ENCODE measurements around the gene PCDHGA6. TPM values are rescaled to one million over a fixed set of nuclear protein-coding genes. Genes with fewer than 3 reads are reported as not detected.

PCDHGA6 gene
- total RNA-seq, 1 donor from 2014 or later = 2.0 TPM

- no peaks in the 10 kb centered on the region for H3K4me1 ChIP-seq
- H3K4me3 ChIP-seq = peak within 1 kb of the TSS; percentile 31 to 35
- no peaks in the 10 kb centered on the region for H3K27me3 ChIP-seq
- no peak within 1 kb of the TSS for H3K27ac ChIP-seq
- no peak for DNase-seq (ENCODE audit: low spot score in 2 of 2)
- peaks cover 93 to 98% of the 10 kb centered on the region in 2 donors for H3K9me3 ChIP-seq
- no peak for TF ChIP-seq CTCF (IDR thresholded peaks at IDR 0.05)
- no peaks in the 10 kb centered on the region for H3K36me3 ChIP-seq
- intact Hi-C loops (cut with DNase I) = no loop called here
Observed at GRCh38 chr5:141363952-141364660, 9.6 kb upstream of the PCDHGA6 start, which contains the start of gene PCDHGA5. PCDHGA5 (plus strand) TSS chr5:141364162; CDS start chr5:141364331, 169 bp downstream.

- H3K9me3 ChIP-seq = peaks cover 93 to 98% of the 10 kb centered on the region in 2 donors
- H3K4me1 ChIP-seq = no peaks in the 10 kb centered on the region
- no peak for TF ChIP-seq CTCF (IDR thresholded peaks at IDR 0.05)
- intact Hi-C loops (cut with DNase I) = no loop called here
- H3K36me3 ChIP-seq = no peaks in the 10 kb centered on the region
- no peaks in the 10 kb centered on the region for H3K27me3 ChIP-seq
- H3K27ac ChIP-seq = no peak overlapping the region
- no peak for DNase-seq (ENCODE audit: low spot score in 2 of 2)
- H3K4me3 ChIP-seq = peak overlapping the region in 1 of 2 donors; percentile 13
Observed at GRCh38 chr5:141366016-141366896, 7.4 kb upstream of the PCDHGA6 start.

- peak within 1 kb of the TSS; percentile 14 to 24 for H3K4me3 ChIP-seq
- H3K27ac ChIP-seq = no peak within 1 kb of the TSS
- H3K4me1 ChIP-seq = no peaks in the 10 kb centered on the region
- TF ChIP-seq CTCF (IDR thresholded peaks at IDR 0.05) = no peak
- intact Hi-C loops (cut with DNase I) = no loop called here
- H3K9me3 ChIP-seq = peaks cover 94 to 100% of the 10 kb centered on the region in 2 donors
- H3K27me3 ChIP-seq = no peaks in the 10 kb centered on the region
- no peaks in the 10 kb centered on the region for H3K36me3 ChIP-seq
- no peak for DNase-seq (ENCODE audit: low spot score in 2 of 2)
Observed at GRCh38 chr5:141369994-141370848, 3.5 kb upstream of the PCDHGA6 start, which contains the start of gene PCDHGB3. PCDHGB3 (plus strand) TSS chr5:141370242; CDS start chr5:141370395, 153 bp downstream.

GRCh38 chr5:141371572-141372475, 1.9 kb upstream of the PCDHGA6 start:
- Histone ChIP-seq H3K27ac (no peak overlapping the region), H3K36me3 (no peaks in the 10 kb centered on the region), H3K4me3 (no peak overlapping the region), H3K27me3 (no peaks in the 10 kb centered on the region), H3K4me1 (no peaks in the 10 kb centered on the region), H3K9me3 (peaks cover 90 to 100% of the 10 kb centered on the region in 2 donors)
- TF ChIP-seq CTCF (IDR thresholded peaks at IDR 0.05) = no peak
- DNase-seq (ENCODE audit: low spot score in 2 of 2) = no peak
- intact Hi-C loops (cut with DNase I) = no loop called here
